Adrenal gland (tissue), 12 donors: Measurements from ENCODE around the gene FOXN1. TPM values are rescaled to one million over a fixed set of nuclear protein-coding genes. Genes with fewer than 3 reads are reported as not detected.

Experiments used
- DNase-seq, 7 donors: peaks; one replicate each; pipeline ENCODE4 v3.0.0-alpha.2; 2019 to 2020
- H3K27ac ChIP-seq, 5 donors: fragments of 200-600 bp; sonication (generic) in 4 of 5; 1 replicate in 3 of 5; 2 replicates in 2 of 5; pipeline versions ENCODE4 v1.5.1 to v1.8.0; 2016 to 2020; ENCODE audit warnings: mild to moderate bottlenecking in 1 of 5
- H3K27me3 ChIP-seq: fragments of 200-600 bp; 2 replicates; pipeline ENCODE4 v1.8.0; 2021
- H3K36me3 ChIP-seq, 2 donors: fragments of 200-600 bp; replicated peaks in 1 of 2; 1 replicate in 1 of 2; 2 replicates in 1 of 2; pipeline versions ENCODE4 v1.5.1 to v1.8.0; 2018 to 2022
- H3K4me1 ChIP-seq, 2 donors: fragments of 200-600 bp; replicated peaks in 1 of 2; 1 replicate in 1 of 2; 2 replicates in 1 of 2; pipeline versions ENCODE4 v1.5.1 to v1.8.0; 2018 to 2021
- H3K4me3 ChIP-seq, 4 donors: fragments of 200-600 bp; sonication (generic) in 3 of 4; one replicate each; pipeline ENCODE4 v1.5.1; 2016 to 2018
- H3K9me3 ChIP-seq, 3 donors: fragments of 200-600 bp; sonication (generic) in 1 of 3; replicated peaks in 1 of 3; 1 replicate in 2 of 3; 2 replicates in 1 of 3; pipeline versions ENCODE4 v1.5.1 to v1.8.0; 2016 to 2021
- POLR2A ChIP-seq, 2 donors: fragments of 450-650 bp; IDR thresholded peaks; one replicate each; pipeline ENCODE4 v1.6.1; 2017; ENCODE audit warnings: antibody characterized with exemption in 2 of 2, mild to moderate bottlenecking in 2 of 2, moderate library complexity in 1 of 2
- WGBS, 4 donors: extraction: QIAGEN DNeasy Blood & Tissue Kit in 2 of 4; methylation state at CpG; one replicate each; pipeline versions ENCODE4 v1.1.5 to v1.1.7; 2013 to 2017; 5-methylcytosine and 5-hydroxymethylcytosine counted together
- intact Hi-C, 2 donors: fragments of 100-400 bp; cut with DNase I; formaldehyde crosslinking; loops; one replicate each; pipeline versions ENCODE4 v1.14.1 to v1.15.0; 2022 to 2023
- polyA plus RNA-seq, 3 donors: library from polyadenylated mRNA; stranded (reverse); fragments of 200-250 nt in 2 of 3; fragments of 350-450 nt in 1 of 3; fragmentation: Illumina TruSeq in 1 of 3; extraction: RNeasy Lipid Tissue Mini Kit (QIAGEN cat#74804) in 1 of 3; gene quantifications; one replicate each; pipeline ENCODE4 v1.2.3, GENCODE V29; 2013 to 2014
- total RNA-seq, 9 donors: library from RNA; depleted of rRNA in 4 of 9; stranded (reverse); fragments of >200 nt in 4 of 9; fragments of 120-200 nt in 1 of 9; fragmentation: NEBNext Ultra II Directional in 1 of 9; extraction: Animal tissue kit (Norgen Biotek cat#: 25700) in 1 of 9; gene quantifications; one replicate each; pipeline versions ENCODE4 v1.1.0 to v1.2.4, GENCODE V29; 2013 to 2023
- TF ChIP-seq, protein P1 (sequence below), 6 experiments: fragments of 450-650 bp in 4 of 6; fragments of 200-600 bp in 2 of 6; sonication (generic) in 1 of 6; IDR thresholded peaks; 1 replicate in 5 of 6; 2 replicates in 1 of 6; pipeline versions ENCODE4 v1.5.1 to v1.8.0; 2016 to 2021; ENCODE audit warnings: antibody characterized with exemption in 6 of 6, mild to moderate bottlenecking in 2 of 6, moderate library complexity in 1 of 6
- donor health status: healthy with polysubstance abuse.
- donor health status: Bipolar disorder and iron deficiency.
- donor health status: DM: yes; HTN: yes; CAD: no.
- donor health status: DM: no; HTN: no; CAD: no.
- donor health status: DM: no; HTN: no; CAD: no.
- donor health status: DM: yes; HTN: yes; CAD: no.

The FOXN1 gene
- total and polyA plus RNA-seq, 12 donors: 0.06 TPM; not detected in 11

DNA sequence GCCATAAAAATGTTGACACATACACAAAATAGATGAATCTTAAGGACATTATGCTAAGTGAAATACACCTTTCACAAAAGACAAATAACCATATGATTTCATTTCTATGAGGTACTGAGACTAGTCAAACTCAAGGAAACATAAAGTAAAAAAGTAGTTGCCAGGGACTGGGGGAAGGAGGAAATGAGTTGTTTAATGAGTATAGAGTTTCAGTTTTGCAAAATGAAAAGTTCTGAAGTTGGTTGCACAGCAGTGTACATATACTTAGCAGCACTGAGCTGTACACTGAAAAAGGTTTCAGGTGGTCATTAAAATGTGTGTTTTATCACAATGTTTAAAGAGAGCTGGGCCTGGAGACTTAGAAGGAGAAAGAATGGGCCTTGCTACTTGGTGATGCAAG lies 37.4 kb upstream of the FOXN1 start:
- intact Hi-C loops: loop anchor here in 1 of 2 donors (10.0 kb wide), 1 partner anchor 64 kb away; the partner anchor contains the start of gene SLC46A1
- no peaks in the 10 kb centered on the region for H3K27me3 ChIP-seq
- DNase-seq: no peak
- H3K27ac ChIP-seq: no peak overlapping the region
- TF ChIP-seq POLR2A (IDR thresholded peaks at IDR 0.05): no peak
- TF ChIP-seq, protein P1, sequence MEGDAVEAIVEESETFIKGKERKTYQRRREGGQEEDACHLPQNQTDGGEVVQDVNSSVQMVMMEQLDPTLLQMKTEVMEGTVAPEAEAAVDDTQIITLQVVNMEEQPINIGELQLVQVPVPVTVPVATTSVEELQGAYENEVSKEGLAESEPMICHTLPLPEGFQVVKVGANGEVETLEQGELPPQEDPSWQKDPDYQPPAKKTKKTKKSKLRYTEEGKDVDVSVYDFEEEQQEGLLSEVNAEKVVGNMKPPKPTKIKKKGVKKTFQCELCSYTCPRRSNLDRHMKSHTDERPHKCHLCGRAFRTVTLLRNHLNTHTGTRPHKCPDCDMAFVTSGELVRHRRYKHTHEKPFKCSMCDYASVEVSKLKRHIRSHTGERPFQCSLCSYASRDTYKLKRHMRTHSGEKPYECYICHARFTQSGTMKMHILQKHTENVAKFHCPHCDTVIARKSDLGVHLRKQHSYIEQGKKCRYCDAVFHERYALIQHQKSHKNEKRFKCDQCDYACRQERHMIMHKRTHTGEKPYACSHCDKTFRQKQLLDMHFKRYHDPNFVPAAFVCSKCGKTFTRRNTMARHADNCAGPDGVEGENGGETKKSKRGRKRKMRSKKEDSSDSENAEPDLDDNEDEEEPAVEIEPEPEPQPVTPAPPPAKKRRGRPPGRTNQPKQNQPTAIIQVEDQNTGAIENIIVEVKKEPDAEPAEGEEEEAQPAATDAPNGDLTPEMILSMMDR (IDR thresholded peaks at IDR 0.05): no peak
- no peaks in the 10 kb centered on the region for H3K9me3 ChIP-seq
- H3K4me3 ChIP-seq: no peak overlapping the region
- no peaks in the 10 kb centered on the region for H3K4me1 ChIP-seq
- H3K36me3 ChIP-seq: no peaks in the 10 kb centered on the region

DNA sequence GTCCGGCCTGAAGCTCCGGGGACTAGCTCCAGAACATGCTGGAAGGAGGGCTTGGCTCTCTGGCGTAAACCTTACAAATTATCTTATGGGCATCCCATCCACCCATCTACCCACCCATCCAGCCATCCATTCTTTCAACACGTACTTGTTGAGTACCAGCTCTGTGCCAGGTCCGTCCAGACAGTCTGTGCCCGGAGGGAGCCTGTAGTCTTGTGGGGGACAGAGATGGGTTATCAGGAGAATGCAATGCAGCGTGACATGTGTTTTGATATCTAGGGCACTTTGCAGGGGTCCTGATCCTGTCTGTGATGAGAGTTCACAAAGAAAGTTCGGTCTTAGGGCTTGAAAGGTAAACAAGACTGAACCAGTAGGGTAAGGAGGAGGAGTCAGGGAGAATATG lies 36.8 kb upstream of the FOXN1 start:
- Histone ChIP-seq H3K27me3 (no peaks in the 10 kb centered on the region), H3K27ac (no peak overlapping the region), H3K9me3 (no peaks in the 10 kb centered on the region), H3K4me1 (no peaks in the 10 kb centered on the region), H3K36me3 (no peaks in the 10 kb centered on the region), H3K4me3 (no peak overlapping the region)
- WGBS, 4 donors: 81 to 83% (median 82%) methylated on average over 8 of the region's 8 CpGs
- intact Hi-C loops: loop anchor here in 1 of 2 donors (10.0 kb wide), 1 partner anchor 65 kb away; the partner anchor contains the start of gene SLC46A1
- no peak for DNase-seq
- no peak for TF ChIP-seq POLR2A (IDR thresholded peaks at IDR 0.05)
- TF ChIP-seq, protein P1 (IDR thresholded peaks at IDR 0.05): no peak

DNA sequence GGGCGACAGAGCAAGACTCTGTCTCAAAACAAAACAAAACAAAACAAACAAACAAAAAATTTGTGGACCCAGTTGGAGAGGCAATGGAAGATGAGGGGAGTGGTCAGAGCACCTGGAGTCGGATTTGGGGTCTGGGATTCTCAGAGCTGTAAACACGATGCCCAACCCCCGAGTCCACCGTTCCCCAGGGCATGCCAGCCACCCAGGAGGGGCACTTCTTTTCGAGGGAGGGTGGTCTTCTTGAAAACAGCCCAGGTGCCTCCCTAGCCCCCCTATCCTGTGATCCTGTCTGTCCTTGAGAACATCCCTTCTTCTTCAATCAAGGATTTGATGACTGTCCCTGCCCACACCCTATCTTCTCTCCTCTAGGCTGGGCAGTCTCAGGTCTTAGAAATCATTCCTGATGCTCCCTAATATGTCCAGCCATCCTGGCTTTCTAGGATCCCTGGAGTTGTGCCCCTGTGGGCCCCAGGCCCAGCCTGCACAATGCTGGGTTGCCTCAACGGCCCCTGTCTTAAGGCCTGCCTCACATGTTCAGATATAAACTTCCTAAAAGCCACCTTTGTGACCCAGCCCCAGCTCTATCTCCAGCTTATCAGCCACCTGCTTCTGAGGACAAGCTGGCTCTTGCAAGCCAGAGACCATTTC lies 35.8 kb upstream of the FOXN1 start:
- Histone ChIP-seq H3K4me1 (no peaks in the 10 kb centered on the region), H3K27me3 (no peaks in the 10 kb centered on the region), H3K4me3 (no peak overlapping the region), H3K9me3 (no peaks in the 10 kb centered on the region), H3K27ac (no peak overlapping the region), H3K36me3 (no peaks in the 10 kb centered on the region)
- intact Hi-C loops: no loop called here
- no peak for TF ChIP-seq POLR2A (IDR thresholded peaks at IDR 0.05)
- TF ChIP-seq, protein P1 (IDR thresholded peaks at IDR 0.05): no peak
- peak in 1 of 7 donors; percentile 9 for DNase-seq
- WGBS, 4 donors: 82 to 91% (median 87%) methylated on average over 7 of the region's 7 CpGs

DNA sequence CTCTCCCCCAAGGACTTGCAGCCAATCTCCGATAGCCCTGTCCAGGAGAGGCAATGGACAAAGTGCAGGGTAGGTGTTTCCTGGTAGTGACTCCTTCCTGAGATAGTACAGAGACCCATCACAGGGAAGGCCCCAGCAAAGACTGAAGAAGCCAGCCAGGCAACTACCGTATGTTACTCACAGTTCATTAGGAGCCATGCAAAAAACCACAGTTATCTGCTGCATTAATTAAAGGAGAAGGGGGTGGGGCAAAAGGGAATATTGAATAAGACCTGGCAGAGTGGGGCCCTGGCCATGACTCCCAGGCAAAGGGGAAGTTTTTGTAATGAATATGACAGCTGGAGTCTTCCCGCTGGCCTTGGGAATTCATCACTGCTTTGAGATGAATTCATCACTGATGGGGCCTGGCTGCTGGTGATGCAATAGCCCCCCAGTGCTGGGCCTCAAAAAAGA lies 35.2 kb upstream of the FOXN1 start:
- WGBS, 4 donors: 70 to 86% (median 78%) methylated on average over 3 of the region's 3 CpGs
- Histone ChIP-seq H3K9me3 (no peaks in the 10 kb centered on the region), H3K27ac (no peak overlapping the region), H3K4me1 (no peaks in the 10 kb centered on the region), H3K36me3 (no peaks in the 10 kb centered on the region), H3K4me3 (no peak overlapping the region), H3K27me3 (no peaks in the 10 kb centered on the region)
- intact Hi-C loops: no loop called here
- TF ChIP-seq, protein P1 (IDR thresholded peaks at IDR 0.05): no peak
- no peak for TF ChIP-seq POLR2A (IDR thresholded peaks at IDR 0.05)
- DNase-seq: peak in 1 of 7 donors; percentile 7
